HFF-Myc (cell line): Measurements from ENCODE around the gene ASXL1.

Experiments used
- DNase-seq: peaks from one replicate; pipeline ENCODE4 v3.0.0-alpha.2; 2011; ENCODE audit warnings: low read depth; ENCODE audit errors: extremely low read depth
- H3K4me3 ChIP-seq: replicated peaks from 2 replicates; pipeline ENCODE4 v1.5.1; 2011; ENCODE audit warnings: low read depth, mild to moderate bottlenecking, control low read depth, low read length
- CTCF ChIP-seq: IDR thresholded peaks from 2 replicates; pipeline ENCODE4 v1.5.1; 2012; ENCODE audit warnings: mild to moderate bottlenecking, low read depth, low read length, control low read depth; ENCODE audit errors: missing control alignments

ASXL1 gene

GRCh38 chr20:32453467-32454163, 95.5 kb downstream of the ASXL1 start:
- no peak for DNase-seq
- TF ChIP-seq CTCF: no peak
- no peak overlapping the region for H3K4me3 ChIP-seq

GRCh38 chr20:32454164-32455145, 96.3 kb downstream of the ASXL1 start:
- no peak for DNase-seq
- no peak overlapping the region for H3K4me3 ChIP-seq
- no peak for TF ChIP-seq CTCF

- TF ChIP-seq CTCF: no peak
- DNase-seq: no peak
- no peak overlapping the region for H3K4me3 ChIP-seq
These were observed 97.2 kb downstream of the ASXL1 start for GRCh38 chr20:32455171-32455900.

- H3K4me3 ChIP-seq: no peak overlapping the region
- DNase-seq: no peak
- no peak for TF ChIP-seq CTCF
These were observed 98.0 kb downstream of the ASXL1 start for GRCh38 chr20:32455901-32456701.

GRCh38 chr20:32456869-32457478, 98.8 kb downstream of the ASXL1 start:
- H3K4me3 ChIP-seq: peak overlapping the region; percentile 35
- no peak for DNase-seq
- peak; percentile 72 for TF ChIP-seq CTCF

GRCh38 chr20:32457479-32457986, 99.4 kb downstream of the ASXL1 start:
- no peak for TF ChIP-seq CTCF
- DNase-seq: no peak
- H3K4me3 ChIP-seq: peak overlapping the region; percentile 35
